ENCODE results near the gene STEAP1B. TPM values are rescaled to one million over a fixed set of nuclear protein-coding genes. Genes with fewer than 3 reads are reported as not detected.

The STEAP1B gene
- polyA plus RNA-seq, 1 of the 3 experiments (the other 2 are of a cell fraction): 14.7 TPM

- Histone ChIP-seq H3K9ac (no peak overlapping the region), H3K9me3 (no peaks in the 10 kb centered on the region), H3F3A (replicated peaks; ENCODE audit: insufficient read depth) (no peaks in the 10 kb centered on the region), H3K9me2 (no peaks in the 10 kb centered on the region), H2AFZ (ENCODE audit: low read depth) (no peak overlapping the region), H3K4me3 (ENCODE audit: low read depth in 2 of 2, low read length in 1 of 2) (no peak overlapping the region), H3K36me3 (replicated peaks in 1 of 2; ENCODE audit: control insufficient read depth in 1 of 2, insufficient read depth in 2 of 2, low read length in 1 of 2) (no peaks in the 10 kb centered on the region), H4K20me1 (ENCODE audit: insufficient read depth) (no peaks in the 10 kb centered on the region), H3K27me3 (ENCODE audit: insufficient read depth) (no peaks in the 10 kb centered on the region), H3K27ac (ENCODE audit: low read depth in 2 of 2, low read length in 1 of 2) (no peak overlapping the region), H3K79me2 (ENCODE audit: insufficient read depth) (no peaks in the 10 kb centered on the region), H3K4me1 (ENCODE audit: control insufficient read depth in 1 of 2, insufficient read depth in 2 of 2, low read depth in 1 of 2, low read length in 1 of 2) (peaks cover 0 to 22% of the 10 kb centered on the region in 2 experiments; a peak in 3 of 4 replicates), H3K4me2 (no peak overlapping the region)
- WGBS (ENCODE audit: low lambda C conversion rate): 77% methylated on average over 6 of the region's 6 CpGs
- no peak for DNase-seq
- TF ChIP-seq CHD2 (IDR thresholded peaks at IDR 0.05; ENCODE audit: low read length, partially characterized antibody) (no peak), RXRA (IDR thresholded peaks at IDR 0.05; ENCODE audit: borderline replicate concordance, low read depth) (no peak), EP300 (IDR thresholded peaks at IDR 0.05; ENCODE audit: borderline replicate concordance in 1 of 2, low read depth in 1 of 2, low read length in 1 of 2) (no peak), EZH2phosphoT487 (IDR thresholded peaks at IDR 0.05; ENCODE audit: borderline replicate concordance, low read depth) (no peak), FOXM1 (IDR thresholded peaks at IDR 0.05; ENCODE audit: low read depth) (no peak), JUND (IDR thresholded peaks at IDR 0.05) (no peak), NFIC (IDR thresholded peaks at IDR 0.05; ENCODE audit: borderline replicate concordance) (no peak), REST (IDR thresholded peaks at IDR 0.05; ENCODE audit: low read depth, low read length) (no peak)
- TF ChIP-seq, protein P1, sequence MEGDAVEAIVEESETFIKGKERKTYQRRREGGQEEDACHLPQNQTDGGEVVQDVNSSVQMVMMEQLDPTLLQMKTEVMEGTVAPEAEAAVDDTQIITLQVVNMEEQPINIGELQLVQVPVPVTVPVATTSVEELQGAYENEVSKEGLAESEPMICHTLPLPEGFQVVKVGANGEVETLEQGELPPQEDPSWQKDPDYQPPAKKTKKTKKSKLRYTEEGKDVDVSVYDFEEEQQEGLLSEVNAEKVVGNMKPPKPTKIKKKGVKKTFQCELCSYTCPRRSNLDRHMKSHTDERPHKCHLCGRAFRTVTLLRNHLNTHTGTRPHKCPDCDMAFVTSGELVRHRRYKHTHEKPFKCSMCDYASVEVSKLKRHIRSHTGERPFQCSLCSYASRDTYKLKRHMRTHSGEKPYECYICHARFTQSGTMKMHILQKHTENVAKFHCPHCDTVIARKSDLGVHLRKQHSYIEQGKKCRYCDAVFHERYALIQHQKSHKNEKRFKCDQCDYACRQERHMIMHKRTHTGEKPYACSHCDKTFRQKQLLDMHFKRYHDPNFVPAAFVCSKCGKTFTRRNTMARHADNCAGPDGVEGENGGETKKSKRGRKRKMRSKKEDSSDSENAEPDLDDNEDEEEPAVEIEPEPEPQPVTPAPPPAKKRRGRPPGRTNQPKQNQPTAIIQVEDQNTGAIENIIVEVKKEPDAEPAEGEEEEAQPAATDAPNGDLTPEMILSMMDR (IDR thresholded peaks at IDR 0.05): no peak
- TF ChIP-seq, protein P2, sequence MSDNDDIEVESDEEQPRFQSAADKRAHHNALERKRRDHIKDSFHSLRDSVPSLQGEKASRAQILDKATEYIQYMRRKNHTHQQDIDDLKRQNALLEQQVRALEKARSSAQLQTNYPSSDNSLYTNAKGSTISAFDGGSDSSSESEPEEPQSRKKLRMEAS (IDR thresholded peaks at IDR 0.05; ENCODE audit: low read depth): no peak
- POLR2A ChIA-PET: interaction anchor here (0.8 kb wide), 1 partner anchor 10 kb away, joined by 3 read pairs; no protein-coding TSS in a partner anchor
- CTCF ChIA-PET: interaction anchor here (0.5 to 2.4 kb wide), 3 partner anchors 10 to 80 kb away, joined by 3 to 5 read pairs (median 3); no protein-coding TSS in a partner anchor
These were observed 127.1 kb downstream of the STEAP1B start for GRCh38 chr7:22372863-22373262.

DNA sequence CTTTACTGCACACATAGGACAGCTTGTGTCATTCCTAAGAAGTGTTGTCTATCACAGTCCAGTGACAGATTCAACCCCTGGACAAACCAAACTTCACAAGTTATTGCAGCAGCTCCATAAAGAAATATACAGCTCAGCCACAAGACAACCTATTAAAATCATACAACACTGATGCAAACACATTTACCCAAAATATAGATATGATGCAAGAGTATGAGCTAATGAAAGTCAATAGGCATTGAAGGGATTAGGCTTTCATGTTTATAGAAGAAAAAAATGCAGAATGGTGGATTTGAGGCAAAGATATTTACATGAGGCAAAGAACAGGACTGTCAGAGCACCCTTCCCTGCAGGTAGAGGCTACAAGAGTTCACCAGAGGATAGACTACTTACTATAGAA is 128.1 kb downstream of the STEAP1B start:
- H2AFZ ChIP-seq (ENCODE audit: low read depth): no peak overlapping the region
- no peak overlapping the region for H3K9ac ChIP-seq
- H3K27me3 ChIP-seq (ENCODE audit: insufficient read depth): no peaks in the 10 kb centered on the region
- peaks cover 0 to 16% of the 10 kb centered on the region in 2 experiments; a peak in 3 of 4 replicates for H3K4me1 ChIP-seq (ENCODE audit: control insufficient read depth in 1 of 2, insufficient read depth in 2 of 2, low read depth in 1 of 2, low read length in 1 of 2)
- no peaks in the 10 kb centered on the region for H3K9me3 ChIP-seq
- H3K4me2 ChIP-seq: no peak overlapping the region
- H3K9me2 ChIP-seq: no peaks in the 10 kb centered on the region
- DNase-seq: no peak
- H3F3A ChIP-seq (replicated peaks; ENCODE audit: insufficient read depth): no peaks in the 10 kb centered on the region
- no peaks in the 10 kb centered on the region for H4K20me1 ChIP-seq (ENCODE audit: insufficient read depth)
- H3K36me3 ChIP-seq (replicated peaks in 1 of 2; ENCODE audit: control insufficient read depth in 1 of 2, insufficient read depth in 2 of 2, low read length in 1 of 2): no peaks in the 10 kb centered on the region
- no peaks in the 10 kb centered on the region for H3K79me2 ChIP-seq (ENCODE audit: insufficient read depth)
- CTCF ChIA-PET: interaction anchor here (1.7 kb wide), 1 partner anchor 262 kb away, joined by 8 read pairs; no protein-coding TSS in a partner anchor
- H3K27ac ChIP-seq (ENCODE audit: low read depth in 2 of 2, low read length in 1 of 2): no peak overlapping the region
- POLR2A ChIA-PET: no interaction called here
- H3K4me3 ChIP-seq (ENCODE audit: low read depth in 2 of 2, low read length in 1 of 2): no peak overlapping the region
- TF ChIP-seq POLR2AphosphoS5 (IDR thresholded peaks at IDR 0.05; ENCODE audit: low read depth, low read length) (no peak), USF2 (IDR thresholded peaks at IDR 0.05; ENCODE audit: borderline replicate concordance, low read depth, low read length) (no peak), CHD2 (IDR thresholded peaks at IDR 0.05; ENCODE audit: low read length, partially characterized antibody) (no peak), MEF2A (IDR thresholded peaks at IDR 0.05; ENCODE audit: borderline replicate concordance, low read depth) (no peak), FOSL2 (IDR thresholded peaks at IDR 0.05; ENCODE audit: borderline replicate concordance, low read depth) (no peak), TCF12 (IDR thresholded peaks at IDR 0.05) (no peak), TEAD4 (IDR thresholded peaks at IDR 0.05; ENCODE audit: borderline replicate concordance, insufficient read depth) (no peak), MXI1 (IDR thresholded peaks at IDR 0.05; ENCODE audit: low read depth, low read length) (no peak), TAF1 (IDR thresholded peaks at IDR 0.05; ENCODE audit: borderline replicate concordance, low read depth, low read length) (no peak)
- TF ChIP-seq, protein P2 (IDR thresholded peaks at IDR 0.05; ENCODE audit: low read depth): no peak
